B cell (primary cell): ENCODE data around the gene TSEN34. TPM values are rescaled to one million over a fixed set of nuclear protein-coding genes. Genes with fewer than 3 reads are reported as not detected.
"Not testable (repeated sequence)": the region's sequence is repeated elsewhere in the genome, so short reads cannot be mapped to it uniquely, and the experiment has no call there.

Source experiments
- ATAC-seq: fragments of 200-7000 bp; cut with Tn5 transposase; one replicate; pipeline ENCODE4 v1.10.0; 2021; ENCODE audit warnings: low read depth, mild to moderate bottlenecking, moderate number of reproducible peaks, moderate library complexity
- CTCF ChIA-PET: fragments of 350-600 bp; sonication (Branson Sonifier 250); formaldehyde crosslinking; loops from one replicate; lab custom pipeline; 2021; ENCODE audit warnings: antibody characterized with exemption, inconsistent platforms; lab: Charles Lee
- POLR2A ChIA-PET: fragments of 350-600 bp; sonication (Branson Sonifier 250); formaldehyde crosslinking; loops from one replicate; lab custom pipeline; 2021; ENCODE audit warnings: antibody characterized with exemption; lab: Charles Lee
- DNase-seq: peaks from one replicate; pipeline ENCODE4 v3.0.0; 2013
- H2AFZ ChIP-seq: 2 replicates; pipeline ENCODE4 v1.6.1; 2012; ENCODE audit warnings: mild to moderate bottlenecking, low read depth, low read length; ENCODE audit not compliant: insufficient read depth, poor library complexity, severe bottlenecking
- H3K27ac ChIP-seq, 2 donors: 1 replicate in 1 of 2; 2 replicates in 1 of 2; pipeline ENCODE4 v1.5.1; 2012 to 2013; ENCODE audit warnings: low read length in 2 of 2, mild to moderate bottlenecking in 2 of 2, moderate library complexity in 1 of 2
- H3K27me3 ChIP-seq, 4 experiments: fragments of 200-600 bp in 1 of 4; sonication (generic) in 1 of 4; replicated peaks in 1 of 4; 1 replicate in 2 of 4; 2 replicates in 2 of 4; pipeline versions ENCODE4 v1.6.1 to v1.7.0; 2013 to 2016; ENCODE audit warnings: low read length in 3 of 4, mild to moderate bottlenecking in 2 of 4, mixed read lengths in 1 of 4, moderate library complexity in 1 of 4; ENCODE audit not compliant: insufficient read depth in 4 of 4, control insufficient read depth in 3 of 4; ENCODE audit errors: control extremely low read depth in 1 of 4
- H3K36me3 ChIP-seq, 2 experiments: replicated peaks in 1 of 2; 1 replicate in 1 of 2; 2 replicates in 1 of 2; pipeline versions ENCODE4 v1.6.1 to v1.7.1; 2013; ENCODE audit warnings: low read length in 1 of 2; ENCODE audit not compliant: insufficient read depth in 2 of 2, control insufficient read depth in 1 of 2; ENCODE audit errors: control extremely low read depth in 1 of 2, extremely low read depth in 1 of 2
- H3K4me1 ChIP-seq, 2 donors: fragments of 200-600 bp in 1 of 2; sonication (generic) in 1 of 2; 1 replicate in 1 of 2; 2 replicates in 1 of 2; pipeline versions ENCODE4 v1.5.1 to v1.6.1; 2013 to 2017; ENCODE audit warnings: low read length in 2 of 2; ENCODE audit not compliant: control insufficient read depth in 2 of 2, insufficient read depth in 2 of 2
- H3K4me2 ChIP-seq: replicated peaks from 2 replicates; pipeline ENCODE3; 2012; ENCODE audit warnings: mild to moderate bottlenecking, low read depth, low read length; ENCODE audit not compliant: poor library complexity, severe bottlenecking
- H3K4me3 ChIP-seq, 5 experiments: fragments of 200-600 bp in 1 of 5; sonication (generic) in 1 of 5; 1 replicate in 3 of 5; 2 replicates in 2 of 5; pipeline versions ENCODE4 v1.5.1 to v1.7.0; 2011 to 2016; ENCODE audit warnings: low read length in 4 of 5, mild to moderate bottlenecking in 4 of 5, low read depth in 2 of 5, control low read depth in 1 of 5, moderate library complexity in 1 of 5; ENCODE audit not compliant: insufficient read depth in 1 of 5; ENCODE audit errors: control extremely low read depth in 1 of 5, extremely low read depth in 1 of 5
- H3K79me2 ChIP-seq: fragments of 200-600 bp; sonication (generic); one replicate; pipeline ENCODE4 v1.6.0; 2016; ENCODE audit warnings: low read length; ENCODE audit not compliant: control insufficient read depth, insufficient read depth
- H3K9ac ChIP-seq: fragments of 200-600 bp; sonication (generic); 2 replicates; pipeline ENCODE4 v1.6.1; 2017; ENCODE audit warnings: mild to moderate bottlenecking, low read length, moderate library complexity
- H3K9me3 ChIP-seq, 3 donors: one replicate each; pipeline versions ENCODE4 v1.6.1 to v1.7.1; 2013; ENCODE audit warnings: low read length in 2 of 3; ENCODE audit not compliant: control insufficient read depth in 2 of 3, insufficient read depth in 1 of 3; ENCODE audit errors: control extremely low read depth in 1 of 3
- H4K20me1 ChIP-seq: 2 replicates; pipeline ENCODE4 v1.6.0; 2012; ENCODE audit warnings: mild to moderate bottlenecking, low read length; ENCODE audit not compliant: insufficient read depth, control insufficient read depth, poor library complexity, severe bottlenecking
- H3K27ac Mint-ChIP-seq: one replicate; pipeline ENCODE4 v1.8.0; 2021; ENCODE audit warnings: mixed read lengths
- H3K27me3 Mint-ChIP-seq: one replicate; pipeline ENCODE4 v1.8.0; 2021; ENCODE audit warnings: mixed read lengths
- H3K4me1 Mint-ChIP-seq: one replicate; pipeline ENCODE4 v1.8.0; 2021; ENCODE audit warnings: mixed read lengths
- H3K4me3 Mint-ChIP-seq: one replicate; pipeline ENCODE4 v1.8.0; 2021; ENCODE audit warnings: mixed read lengths
- H3K9me3 Mint-ChIP-seq: one replicate; pipeline ENCODE4 v1.8.0; 2022; ENCODE audit warnings: mixed read lengths; ENCODE audit not compliant: insufficient read depth
- WGBS: methylation state at CpG from one replicate; pipeline ENCODE4 v1.1.5; 2013; ENCODE audit warnings: missing lambda C conversion rate; ENCODE audit not compliant: insufficient coverage; 5-methylcytosine and 5-hydroxymethylcytosine counted together
- intact Hi-C: fragments of 100-400 bp; cut with micrococcal nuclease; formaldehyde crosslinking; loops from one replicate; pipeline ENCODE4 v1.10.0; 2022
- polyA plus RNA-seq: library from polyadenylated mRNA; depleted of rRNA; stranded (reverse); fragments of >200 nt; gene quantifications from 2 replicates; pipeline ENCODE4 v1.2.3, GENCODE V29; 2012
- total RNA-seq, 2 donors: library from RNA; stranded (reverse); fragments of 120-200 nt in 1 of 2; gene quantifications; 1 replicate in 1 of 2; 2 replicates in 1 of 2; pipeline versions ENCODE4 v1.2.3 to v1.2.4, GENCODE V29; 2013 to 2022

TSEN34 gene
- total and polyA plus RNA-seq, 2 donors (not counting 1 experiment from before 2014, with no cell fraction given) = 17.6 to 25.1 TPM

- H3K9me3 Mint-ChIP-seq, CTCF ChIA-PET, H3K9ac ChIP-seq, H3K4me1 Mint-ChIP-seq, DNase-seq, H2AFZ ChIP-seq, H3K79me2 ChIP-seq, H3K27ac Mint-ChIP-seq, H3K4me1 ChIP-seq, H3K9me3 ChIP-seq, H3K4me3 ChIP-seq, H4K20me1 ChIP-seq, H3K27ac ChIP-seq, H3K4me3 Mint-ChIP-seq, intact Hi-C loops, H3K36me3 ChIP-seq, H3K4me2 ChIP-seq, ATAC-seq, POLR2A ChIA-PET: not testable (repeated sequence)
- H3K27me3 ChIP-seq = peaks cover 0 to 34% (median 7%) of the 10 kb centered on the region in 4 experiments
- whole genome bisulfite sequencing = 68% methylated on average over 4 of the region's 6 CpGs
- peaks cover 12% of the 10 kb centered on the region for H3K27me3 Mint-ChIP-seq
Observed at GRCh38 chr19:54242646-54243045, 51.5 kb downstream of the TSEN34 start, which contains the start of gene LILRA6. Gene LILRA6, minus strand, starts transcription at chr19:54242790.

DNA sequence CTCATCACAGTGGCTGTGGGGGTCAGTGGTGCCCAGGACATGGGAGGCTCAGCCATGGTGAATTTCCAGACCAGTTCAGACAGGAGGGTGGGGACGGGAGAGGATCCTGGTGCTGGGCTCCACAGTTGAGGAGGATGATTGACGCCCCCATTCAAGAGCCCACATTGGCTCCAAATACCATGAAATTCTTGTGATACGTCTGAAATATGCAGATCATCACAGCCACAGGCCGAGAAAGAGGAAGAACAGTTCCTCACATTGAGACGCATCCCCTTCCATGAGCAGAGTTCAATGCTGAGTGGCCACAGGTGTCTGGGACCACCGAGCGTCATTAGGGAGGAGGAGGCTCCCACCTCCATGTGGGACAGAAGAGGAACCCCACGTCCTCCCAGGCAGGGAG, 52.7 kb downstream of the TSEN34 start:
- Histone ChIP-seq H3K4me1 (peaks cover 11 to 13% of the 10 kb centered on the region in 2 donors), H3K27me3 (peaks cover 0 to 34% (median 7%) of the 10 kb centered on the region in 4 experiments)
- H3K9me3 ChIP-seq, POLR2A ChIA-PET, H3K79me2 ChIP-seq, ATAC-seq, H3K4me3 Mint-ChIP-seq, H3K4me1 Mint-ChIP-seq, H3K4me2 ChIP-seq, H3K9me3 Mint-ChIP-seq, intact Hi-C loops, H4K20me1 ChIP-seq, H3K9ac ChIP-seq, H3K27ac ChIP-seq, H3K36me3 ChIP-seq, DNase-seq, H3K4me3 ChIP-seq, H3K27ac Mint-ChIP-seq, CTCF ChIA-PET, H2AFZ ChIP-seq: not testable (repeated sequence)
- WGBS = no CpG with 5 or more reads among the region's 8 CpGs
- H3K27me3 Mint-ChIP-seq = peaks cover 15% of the 10 kb centered on the region

Other genes starting within 250 kb of the TSEN34 start
- not detected in 2 replicates for gene CACNG8, start 228.4 kb upstream of the TSEN34 start, total RNA-seq
- not detected in 2 replicates for gene CACNG8, start 228.4 kb upstream of the TSEN34 start, polyA plus RNA-seq
- gene CACNG6, start 199.7 kb upstream of the TSEN34 start, total RNA-seq = not detected in 2 replicates
- gene CACNG6, start 199.7 kb upstream of the TSEN34 start, polyA plus RNA-seq = not detected in 2 replicates
- not detected in 2 replicates for gene VSTM1, start 127.4 kb upstream of the TSEN34 start, total RNA-seq
- gene VSTM1, start 127.4 kb upstream of the TSEN34 start, polyA plus RNA-seq = 0.58 and 0.82 TPM in 2 replicates
- not detected in 2 replicates for gene TARM1, start 109.9 kb upstream of the TSEN34 start, total RNA-seq
- not detected in 2 replicates for gene TARM1, start 109.9 kb upstream of the TSEN34 start, polyA plus RNA-seq
- gene OSCAR, start 90.5 kb upstream of the TSEN34 start, total RNA-seq = not detected in 2 replicates
- gene OSCAR, start 90.5 kb upstream of the TSEN34 start, polyA plus RNA-seq = 1.1 and 1.7 TPM in 2 replicates
- gene NDUFA3, start 88.5 kb upstream of the TSEN34 start, total RNA-seq = 91.8 and 94.4 TPM in 2 replicates
- gene NDUFA3, start 88.5 kb upstream of the TSEN34 start, polyA plus RNA-seq = 46.6 and 55.4 TPM in 2 replicates
- gene TFPT, start 75.7 kb upstream of the TSEN34 start, total RNA-seq = 10.4 and 12.7 TPM in 2 replicates
- gene TFPT, start 75.7 kb upstream of the TSEN34 start, polyA plus RNA-seq = 8.4 and 8.7 TPM in 2 replicates
- gene PRPF31, start 75.6 kb upstream of the TSEN34 start, total RNA-seq = 65.4 and 66.2 TPM in 2 replicates
- 61.2 and 62.4 TPM in 2 replicates for gene PRPF31, start 75.6 kb upstream of the TSEN34 start, polyA plus RNA-seq
- 71.0 and 82.1 TPM in 2 replicates for gene CNOT3, start 53.5 kb upstream of the TSEN34 start, total RNA-seq
- 28.1 and 28.5 TPM in 2 replicates for gene CNOT3, start 53.5 kb upstream of the TSEN34 start, polyA plus RNA-seq
- gene LENG1, start 31.6 kb upstream of the TSEN34 start, total RNA-seq = 13.7 and 16.5 TPM in 2 replicates
- 9.0 and 9.2 TPM in 2 replicates for gene LENG1, start 31.6 kb upstream of the TSEN34 start, polyA plus RNA-seq
- not detected in 2 replicates for gene TMC4, start 18.1 kb upstream of the TSEN34 start, total RNA-seq
- gene TMC4, start 18.1 kb upstream of the TSEN34 start, polyA plus RNA-seq = not detected in 2 replicates
- gene MBOAT7, start 1.7 kb upstream of the TSEN34 start, total RNA-seq = 34.8 and 37.8 TPM in 2 replicates
- 18.6 and 22.3 TPM in 2 replicates for gene MBOAT7, start 1.7 kb upstream of the TSEN34 start, polyA plus RNA-seq
- gene RPS9, start 9.6 kb downstream of the TSEN34 start, total RNA-seq = 1,512 and 1,603 TPM in 2 replicates
- 3,492 and 3,905 TPM in 2 replicates for gene RPS9, start 9.6 kb downstream of the TSEN34 start, polyA plus RNA-seq
- gene LILRB3, start 31.7 kb downstream of the TSEN34 start, total RNA-seq = 0.25 and 0.34 TPM in 2 replicates
- 1.0 and 2.3 TPM in 2 replicates for gene LILRB3, start 31.7 kb downstream of the TSEN34 start, polyA plus RNA-seq
- not detected in 2 replicates for gene LILRA6, start 51.5 kb downstream of the TSEN34 start, total RNA-seq
- 0.66 and 0.79 TPM in 2 replicates for gene LILRA6, start 51.5 kb downstream of the TSEN34 start, polyA plus RNA-seq
- gene LILRB5, start 66.0 kb downstream of the TSEN34 start, total RNA-seq = 0.05 and 0.17 TPM in 2 replicates
- not detected in 2 replicates for gene LILRB5, start 66.0 kb downstream of the TSEN34 start, polyA plus RNA-seq
- 8.3 and 9.2 TPM in 2 replicates for gene LILRB2, start 89.8 kb downstream of the TSEN34 start, total RNA-seq
- gene LILRB2, start 89.8 kb downstream of the TSEN34 start, polyA plus RNA-seq = 7.5 and 12.4 TPM in 2 replicates
- 0.46 TPM in 1 of 2 replicates, not detected in the other for gene LILRA5, start 121.9 kb downstream of the TSEN34 start, total RNA-seq
- gene LILRA5, start 121.9 kb downstream of the TSEN34 start, polyA plus RNA-seq = 1.3 and 1.8 TPM in 2 replicates
- 10.1 and 10.4 TPM in 2 replicates for gene LILRA4, start 147.9 kb downstream of the TSEN34 start, total RNA-seq
- 7.2 TPM in 2 replicates for gene LILRA4, start 147.9 kb downstream of the TSEN34 start, polyA plus RNA-seq
- 40.2 and 41.5 TPM in 2 replicates for gene LAIR1, start 173.6 kb downstream of the TSEN34 start, total RNA-seq
- 173 and 191 TPM in 2 replicates for gene LAIR1, start 173.6 kb downstream of the TSEN34 start, polyA plus RNA-seq
- not detected in 2 replicates for gene TTYH1, start 224.2 kb downstream of the TSEN34 start, total RNA-seq
- gene TTYH1, start 224.2 kb downstream of the TSEN34 start, polyA plus RNA-seq = not detected in 2 replicates